MM.1S (cell line): ENCODE results near the gene UBE2D2.

Experiments used
- CTCF ChIP-seq: fragments of 300-600 bp; sonication (generic); IDR thresholded peaks from 2 replicates; pipeline ENCODE4 v1.5.1; 2016; ENCODE audit warnings: antibody characterized with exemption, low read length, mixed read lengths
- EZH2phosphoT487 ChIP-seq: fragments of 300-600 bp; sonication (generic); IDR thresholded peaks from 2 replicates; pipeline ENCODE4 v1.6.1; 2018; ENCODE audit warnings: antibody characterized with exemption, low read length

- TF ChIP-seq CTCF, result no peak
- TF ChIP-seq EZH2phosphoT487, result no peak
Measured at GRCh38 chr5:139665626-139666025, 104.5 kb downstream of the UBE2D2 start.
